ENCODE measurements around the gene SLC44A5. TPM values are rescaled to one million over a fixed set of nuclear protein-coding genes. Genes with fewer than 3 reads are reported as not detected.

Gene SLC44A5
- total and polyA plus RNA-seq, 2 donors (not counting 1 experiment from before 2014, with no cell fraction given), result 2.8 to 4.2 TPM

DNA sequence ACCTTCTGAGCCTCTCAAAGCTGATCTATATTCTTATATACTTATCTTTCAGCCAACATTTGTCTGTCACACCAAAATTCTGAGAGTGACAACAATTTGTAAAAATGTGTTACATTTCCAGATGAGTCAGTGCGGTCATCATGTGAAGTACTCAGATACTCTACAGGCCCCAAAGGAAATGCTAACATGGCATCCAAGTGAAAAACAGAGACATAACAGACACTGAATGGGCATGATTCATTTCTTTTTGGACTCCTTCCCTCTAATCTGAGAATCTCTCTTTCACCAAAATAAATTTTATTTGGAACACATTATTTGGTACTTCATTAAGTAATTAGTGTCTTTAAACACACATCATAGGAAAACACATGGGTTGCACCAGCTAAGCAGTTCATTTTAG lies 96.6 kb downstream of the SLC44A5 start:
- no peak overlapping the region for H3K4me2 ChIP-seq (replicated peaks; ENCODE audit: low read depth, low read length, poor library complexity, severe bottlenecking)
- TF ChIP-seq, protein P1, sequence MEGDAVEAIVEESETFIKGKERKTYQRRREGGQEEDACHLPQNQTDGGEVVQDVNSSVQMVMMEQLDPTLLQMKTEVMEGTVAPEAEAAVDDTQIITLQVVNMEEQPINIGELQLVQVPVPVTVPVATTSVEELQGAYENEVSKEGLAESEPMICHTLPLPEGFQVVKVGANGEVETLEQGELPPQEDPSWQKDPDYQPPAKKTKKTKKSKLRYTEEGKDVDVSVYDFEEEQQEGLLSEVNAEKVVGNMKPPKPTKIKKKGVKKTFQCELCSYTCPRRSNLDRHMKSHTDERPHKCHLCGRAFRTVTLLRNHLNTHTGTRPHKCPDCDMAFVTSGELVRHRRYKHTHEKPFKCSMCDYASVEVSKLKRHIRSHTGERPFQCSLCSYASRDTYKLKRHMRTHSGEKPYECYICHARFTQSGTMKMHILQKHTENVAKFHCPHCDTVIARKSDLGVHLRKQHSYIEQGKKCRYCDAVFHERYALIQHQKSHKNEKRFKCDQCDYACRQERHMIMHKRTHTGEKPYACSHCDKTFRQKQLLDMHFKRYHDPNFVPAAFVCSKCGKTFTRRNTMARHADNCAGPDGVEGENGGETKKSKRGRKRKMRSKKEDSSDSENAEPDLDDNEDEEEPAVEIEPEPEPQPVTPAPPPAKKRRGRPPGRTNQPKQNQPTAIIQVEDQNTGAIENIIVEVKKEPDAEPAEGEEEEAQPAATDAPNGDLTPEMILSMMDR (IDR thresholded peaks at IDR 0.05), result no peak
- no peak for TF ChIP-seq EZH2 (IDR thresholded peaks at IDR 0.05; ENCODE audit: borderline replicate concordance, insufficient read depth, low read depth, low read length, poor library complexity, severe bottlenecking)
- Mint-ChIP-seq H3K9me3 (ENCODE audit: insufficient read depth) (no peaks in the 10 kb centered on the region), H3K27me3 (peaks cover 7% of the 10 kb centered on the region), H3K4me1 (no peaks in the 10 kb centered on the region), H3K4me3 (no peak overlapping the region), H3K27ac (no peak overlapping the region)
- H3K9ac ChIP-seq (ENCODE audit: low read length), result no peak overlapping the region
- no peaks in the 10 kb centered on the region for H3K4me1 ChIP-seq (ENCODE audit: control insufficient read depth in 2 of 2, insufficient read depth in 2 of 2, low read length in 2 of 2)
- 100% methylated on average over 1 of the region's 1 CpG for WGBS (ENCODE audit: insufficient coverage)
- DNase-seq, result no peak
- ChIA-PET CTCF (no interaction called here), POLR2A (no interaction called here)
- no peaks in the 10 kb centered on the region for H3K36me3 ChIP-seq (replicated peaks in 1 of 2; ENCODE audit: control extremely low read depth in 1 of 2, control insufficient read depth in 1 of 2, extremely low read depth in 1 of 2, insufficient read depth in 2 of 2, low read length in 1 of 2)
- no peaks in the 10 kb centered on the region for H3K9me3 ChIP-seq (ENCODE audit: control extremely low read depth in 1 of 3, control insufficient read depth in 2 of 3, insufficient read depth in 1 of 3, low read length in 2 of 3)
- intact Hi-C loops (cut with micrococcal nuclease), result no loop called here
- no peak overlapping the region for H3K27ac ChIP-seq (ENCODE audit: low read length in 2 of 2)
- no peak overlapping the region for H2AFZ ChIP-seq (ENCODE audit: insufficient read depth, low read depth, low read length, poor library complexity, severe bottlenecking)
- no peaks in the 10 kb centered on the region for H3K27me3 ChIP-seq (replicated peaks in 1 of 4; ENCODE audit: control extremely low read depth in 1 of 4, control insufficient read depth in 3 of 4, insufficient read depth in 4 of 4, low read length in 3 of 4)
- no peak overlapping the region for H3K4me3 ChIP-seq (ENCODE audit: control extremely low read depth in 1 of 5, extremely low read depth in 1 of 5, insufficient read depth in 1 of 5, low read depth in 2 of 5, low read length in 4 of 5)
- H3K79me2 ChIP-seq (ENCODE audit: control insufficient read depth, insufficient read depth, low read length), result no peaks in the 10 kb centered on the region
- no peak for ATAC-seq (ENCODE audit: low read depth)
- H4K20me1 ChIP-seq (ENCODE audit: control insufficient read depth, insufficient read depth, low read length, poor library complexity, severe bottlenecking), result no peaks in the 10 kb centered on the region

DNA sequence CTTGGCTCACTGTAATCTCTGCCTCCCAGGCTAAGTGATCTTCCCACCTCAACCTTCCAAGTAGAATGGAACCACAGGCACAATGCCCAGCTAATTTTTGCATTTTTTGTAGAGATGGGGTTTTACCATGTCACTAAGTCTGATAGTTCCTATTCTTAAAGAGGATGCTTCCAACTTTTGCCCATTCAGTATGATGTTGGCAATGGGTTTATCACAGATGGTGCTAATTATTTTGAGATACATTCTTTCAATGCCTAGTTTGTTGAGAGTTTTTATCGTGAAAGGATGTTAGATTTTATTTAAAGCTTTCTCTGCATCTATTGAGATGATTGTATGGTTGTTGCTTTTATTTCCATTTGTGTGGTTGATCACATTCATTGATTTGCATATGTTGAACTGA lies 103.9 kb downstream of the SLC44A5 start:
- intact Hi-C loops (cut with micrococcal nuclease), result no loop called here
- H3K9me3 Mint-ChIP-seq (ENCODE audit: insufficient read depth), result peaks cover 2% of the 10 kb centered on the region
- Histone ChIP-seq H4K20me1 (ENCODE audit: control insufficient read depth, insufficient read depth, low read length, poor library complexity, severe bottlenecking) (no peaks in the 10 kb centered on the region), H3K79me2 (ENCODE audit: control insufficient read depth, insufficient read depth, low read length) (no peaks in the 10 kb centered on the region), H3K4me2 (replicated peaks; ENCODE audit: low read depth, low read length, poor library complexity, severe bottlenecking) (no peak overlapping the region), H3K36me3 (replicated peaks in 1 of 2; ENCODE audit: control extremely low read depth in 1 of 2, control insufficient read depth in 1 of 2, extremely low read depth in 1 of 2, insufficient read depth in 2 of 2, low read length in 1 of 2) (no peaks in the 10 kb centered on the region), H3K27ac (ENCODE audit: low read length in 2 of 2) (no peak overlapping the region), H3K4me3 (ENCODE audit: control extremely low read depth in 1 of 5, extremely low read depth in 1 of 5, insufficient read depth in 1 of 5, low read depth in 2 of 5, low read length in 4 of 5) (no peak overlapping the region), H3K4me1 (ENCODE audit: control insufficient read depth in 2 of 2, insufficient read depth in 2 of 2, low read length in 2 of 2) (no peaks in the 10 kb centered on the region), H3K9me3 (ENCODE audit: control extremely low read depth in 1 of 3, control insufficient read depth in 2 of 3, insufficient read depth in 1 of 3, low read length in 2 of 3) (no peaks in the 10 kb centered on the region), H3K9ac (ENCODE audit: low read length) (no peak overlapping the region), H2AFZ (ENCODE audit: insufficient read depth, low read depth, low read length, poor library complexity, severe bottlenecking) (no peak overlapping the region), H3K27me3 (replicated peaks in 1 of 4; ENCODE audit: control extremely low read depth in 1 of 4, control insufficient read depth in 3 of 4, insufficient read depth in 4 of 4, low read length in 3 of 4) (no peaks in the 10 kb centered on the region)
- ATAC-seq (ENCODE audit: low read depth) (no peak), DNase-seq (no peak)
- 91% methylated on average over 1 of the region's 1 CpG for WGBS (ENCODE audit: insufficient coverage)
- no peaks in the 10 kb centered on the region for H3K4me1 Mint-ChIP-seq
- POLR2A ChIA-PET, result no interaction called here
- no peak overlapping the region for H3K27ac Mint-ChIP-seq
- H3K4me3 Mint-ChIP-seq, result no peak overlapping the region
- TF ChIP-seq, protein P1 (IDR thresholded peaks at IDR 0.05), result no peak
- TF ChIP-seq EZH2 (IDR thresholded peaks at IDR 0.05; ENCODE audit: borderline replicate concordance, insufficient read depth, low read depth, low read length, poor library complexity, severe bottlenecking), result no peak
- CTCF ChIA-PET, result no interaction called here
- no peaks in the 10 kb centered on the region for H3K27me3 Mint-ChIP-seq
